Left lung (tissue), 10 donors: ENCODE measurements around the gene COG2. TPM values are rescaled to one million over a fixed set of nuclear protein-coding genes. Genes with fewer than 3 reads are reported as not detected.
"Not testable (repeated sequence)": the region's sequence is repeated elsewhere in the genome, so short reads cannot be mapped to it uniquely, and the experiment has no call there.

Experiments
- ATAC-seq: fragments of 200-7000 bp; cut with Tn5 transposase; one replicate; pipeline ENCODE4 v1.9.1; 2020; ENCODE audit warnings: moderate library complexity
- DNase-seq, 4 donors: peaks; one replicate each; pipeline ENCODE4 v3.0.0-alpha.2; 2013 to 2020
- H3K27ac ChIP-seq, 2 donors: fragments of 200-600 bp; sonication (generic) in 1 of 2; one replicate each; pipeline versions ENCODE4 v1.5.0 to v1.8.0; 2020 to 2021
- H3K27me3 ChIP-seq, 2 donors: fragments of 200-600 bp; sonication (generic) in 1 of 2; one replicate each; pipeline versions ENCODE4 v1.5.0 to v1.8.0; 2020 to 2021
- H3K36me3 ChIP-seq, 2 donors: fragments of 200-600 bp; sonication (generic) in 1 of 2; one replicate each; pipeline versions ENCODE4 v1.5.0 to v1.8.0; 2020 to 2021
- H3K4me1 ChIP-seq, 2 donors: fragments of 200-600 bp; one replicate each; pipeline ENCODE4 v1.8.0; 2021
- H3K4me3 ChIP-seq, 2 donors: fragments of 200-600 bp; sonication (generic) in 1 of 2; one replicate each; pipeline versions ENCODE4 v1.5.0 to v1.8.0; 2020 to 2021; ENCODE audit warnings: mild to moderate bottlenecking in 1 of 2
- H3K9me3 ChIP-seq, 2 donors: fragments of 200-600 bp; sonication (generic) in 1 of 2; one replicate each; pipeline versions ENCODE4 v1.5.0 to v1.8.0; 2020 to 2021
- intact Hi-C, 2 donors: fragments of 100-400 bp; cut with DNase I; formaldehyde crosslinking; loops; one replicate each; pipeline versions ENCODE4 v1.11.2 to v1.14.2; 2022
- polyA plus RNA-seq, 6 donors: library from polyadenylated mRNA; unstranded; fragments of 120-200 nt; gene quantifications; one replicate each; pipeline ENCODE4 v1.2.1, GENCODE V29; 2013; ENCODE audit not compliant: insufficient read length in 6 of 6
- total RNA-seq, 2 donors: library from RNA; stranded (reverse); fragmentation: NEBNext Ultra II Directional; extraction: Animal tissue kit (Norgen Biotek cat#: 25700); gene quantifications; one replicate each; pipeline ENCODE4 v1.2.1, GENCODE V29; 2021
- TF ChIP-seq, protein P1 (sequence below), 2 donors: fragments of 200-600 bp; sonication (generic) in 1 of 2; IDR thresholded peaks; one replicate each; pipeline versions ENCODE4 v1.5.0 to v1.8.0; 2021; ENCODE audit warnings: antibody characterized with exemption in 2 of 2
- donor health status: DM: no; HTN: yes; CAD: no.
- donor health status: DM: no; HTN: no; CAD: no.

COG2 gene
- total and polyA plus RNA-seq, 8 donors: 26.1 to 33.4 (median 27.2) TPM

DNA sequence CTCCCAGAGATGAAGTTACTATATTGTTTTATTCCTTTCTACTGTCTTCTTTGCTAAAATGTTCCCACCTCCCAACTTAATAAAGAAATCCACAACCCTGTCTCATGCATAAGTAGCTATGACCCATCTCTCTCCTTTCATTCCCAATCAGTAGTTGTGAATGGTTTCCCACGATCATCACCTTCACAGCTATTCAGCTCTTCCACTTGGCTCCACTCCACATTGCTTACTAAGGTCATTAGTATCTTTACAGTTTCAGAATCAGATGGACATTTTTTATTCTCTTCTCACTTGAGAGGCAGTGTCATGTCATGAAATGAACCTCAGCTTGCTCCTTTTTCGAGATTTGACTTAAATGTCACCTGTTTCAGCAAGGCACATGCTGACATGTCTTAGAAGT is 47.1 kb upstream of the COG2 start:
- intact Hi-C loops: no loop called here
- Histone ChIP-seq H3K27me3 (peaks cover 0 to 3% of the 10 kb centered on the region in 2 donors), H3K4me1 (no peaks in the 10 kb centered on the region), H3K4me3 (no peak overlapping the region), H3K9me3 (no peaks in the 10 kb centered on the region), H3K27ac (no peak overlapping the region), H3K36me3 (no peaks in the 10 kb centered on the region)
- DNase-seq (no peak), ATAC-seq (no peak)
- TF ChIP-seq, protein P1, sequence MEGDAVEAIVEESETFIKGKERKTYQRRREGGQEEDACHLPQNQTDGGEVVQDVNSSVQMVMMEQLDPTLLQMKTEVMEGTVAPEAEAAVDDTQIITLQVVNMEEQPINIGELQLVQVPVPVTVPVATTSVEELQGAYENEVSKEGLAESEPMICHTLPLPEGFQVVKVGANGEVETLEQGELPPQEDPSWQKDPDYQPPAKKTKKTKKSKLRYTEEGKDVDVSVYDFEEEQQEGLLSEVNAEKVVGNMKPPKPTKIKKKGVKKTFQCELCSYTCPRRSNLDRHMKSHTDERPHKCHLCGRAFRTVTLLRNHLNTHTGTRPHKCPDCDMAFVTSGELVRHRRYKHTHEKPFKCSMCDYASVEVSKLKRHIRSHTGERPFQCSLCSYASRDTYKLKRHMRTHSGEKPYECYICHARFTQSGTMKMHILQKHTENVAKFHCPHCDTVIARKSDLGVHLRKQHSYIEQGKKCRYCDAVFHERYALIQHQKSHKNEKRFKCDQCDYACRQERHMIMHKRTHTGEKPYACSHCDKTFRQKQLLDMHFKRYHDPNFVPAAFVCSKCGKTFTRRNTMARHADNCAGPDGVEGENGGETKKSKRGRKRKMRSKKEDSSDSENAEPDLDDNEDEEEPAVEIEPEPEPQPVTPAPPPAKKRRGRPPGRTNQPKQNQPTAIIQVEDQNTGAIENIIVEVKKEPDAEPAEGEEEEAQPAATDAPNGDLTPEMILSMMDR (IDR thresholded peaks at IDR 0.05): no peak

GRCh38 chr1:230596306-230596705 is 46.0 kb upstream of the COG2 start:
- intact Hi-C loops: no loop called here
- no peaks in the 10 kb centered on the region for H3K9me3 ChIP-seq

GRCh38 chr1:230598745-230599144 is 43.5 kb upstream of the COG2 start:
- TF ChIP-seq, protein P1 (IDR thresholded peaks at IDR 0.05): no peak
- intact Hi-C loops: no loop called here
- Histone ChIP-seq H3K27me3 (no peaks in the 10 kb centered on the region), H3K4me3 (no peak overlapping the region), H3K36me3 (no peaks in the 10 kb centered on the region), H3K9me3 (no peaks in the 10 kb centered on the region), H3K4me1 (no peaks in the 10 kb centered on the region), H3K27ac (no peak overlapping the region)
- DNase-seq (no peak), ATAC-seq (no peak)

More at GRCh38 chr1:230596306-230596705, 46.0 kb upstream of the COG2 start:
- DNase-seq (no peak), ATAC-seq (no peak)
- Histone ChIP-seq H3K36me3 (no peaks in the 10 kb centered on the region), H3K4me1 (no peaks in the 10 kb centered on the region), H3K27me3 (peaks cover 0 to 3% of the 10 kb centered on the region in 2 donors), H3K27ac (no peak overlapping the region), H3K4me3 (no peak overlapping the region)
- TF ChIP-seq, protein P1 (IDR thresholded peaks at IDR 0.05): no peak

GRCh38 chr1:230599926-230600656 is 42.2 kb upstream of the COG2 start:
- H3K36me3 ChIP-seq: no peaks in the 10 kb centered on the region
- intact Hi-C loops: no loop called here
- H3K27ac ChIP-seq: no peak overlapping the region
- H3K27me3 ChIP-seq: no peaks in the 10 kb centered on the region
- H3K4me3 ChIP-seq: no peak overlapping the region
- no peak for DNase-seq
- ATAC-seq: no peak
- TF ChIP-seq, protein P1 (IDR thresholded peaks at IDR 0.05): no peak
- H3K9me3 ChIP-seq: no peaks in the 10 kb centered on the region
- H3K4me1 ChIP-seq: no peaks in the 10 kb centered on the region

DNA sequence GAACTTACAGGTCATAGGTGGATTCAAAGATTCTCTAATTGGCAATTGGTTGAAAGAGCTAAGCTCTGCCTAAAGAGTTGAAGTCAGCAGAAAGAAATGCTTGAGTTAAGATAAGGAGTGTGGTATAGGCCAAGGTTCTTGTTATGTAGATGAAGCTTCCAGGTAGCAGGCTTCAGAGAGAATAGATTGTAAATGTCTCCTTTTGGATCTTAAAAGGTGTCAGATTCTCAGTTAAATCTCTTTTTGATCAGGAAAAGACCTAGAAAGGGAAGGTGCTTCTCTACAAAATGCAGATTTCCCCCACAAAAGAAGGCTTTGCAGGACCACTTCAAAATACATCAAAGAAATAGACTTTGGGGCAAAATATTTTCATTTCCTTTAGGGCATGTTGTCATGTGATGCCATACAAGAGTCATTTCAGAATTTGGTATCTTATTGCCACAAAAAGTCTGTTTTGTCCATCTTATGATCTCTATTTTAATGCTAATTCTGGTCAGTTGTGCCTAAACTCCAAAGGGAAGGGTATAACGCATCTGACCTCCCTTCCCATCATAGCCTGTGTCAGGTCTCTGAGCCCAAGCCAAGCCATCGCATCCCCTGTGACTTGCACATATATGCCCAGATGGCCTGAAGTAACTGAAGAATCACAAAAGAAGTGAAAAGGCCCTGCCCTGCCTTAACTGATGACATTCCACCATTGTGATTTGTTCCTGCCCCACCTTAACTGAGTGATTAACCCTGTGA is 41.5 kb upstream of the COG2 start:
- H3K27me3 ChIP-seq, H3K4me3 ChIP-seq, H3K36me3 ChIP-seq, H3K27ac ChIP-seq, ATAC-seq, DNase-seq, intact Hi-C loops, H3K9me3 ChIP-seq, H3K4me1 ChIP-seq: not testable (repeated sequence)
